Hepatocyte (in vitro differentiated cells): ENCODE results near the gene CDK18. TPM values are rescaled to one million over a fixed set of nuclear protein-coding genes. Genes with fewer than 3 reads are reported as not detected.

Experiments used
- DNase-seq: peaks from one replicate; pipeline ENCODE4 v3.0.0-alpha.2; 2016; ENCODE audit warnings: low spot score
- H2AFZ ChIP-seq: fragments of 200-600 bp; sonication (generic); 2 replicates; pipeline ENCODE4 v1.6.0; 2016; ENCODE audit warnings: antibody characterized with exemption, mild to moderate bottlenecking
- H3K27ac ChIP-seq: fragments of 200-600 bp; sonication (generic); 2 replicates; pipeline ENCODE4 v1.5.1; 2016; ENCODE audit warnings: mild to moderate bottlenecking
- H3K27me3 ChIP-seq: fragments of 200-600 bp; sonication (generic); 2 replicates; pipeline ENCODE4 v1.6.1; 2016
- H3K36me3 ChIP-seq: fragments of 200-600 bp; sonication (generic); replicated peaks from 2 replicates; pipeline ENCODE4 v1.5.1; 2016; ENCODE audit warnings: low read depth; ENCODE audit not compliant: insufficient read depth
- H3K4me1 ChIP-seq: fragments of 200-600 bp; sonication (generic); 2 replicates; pipeline ENCODE4 v1.5.1; 2016; ENCODE audit warnings: mild to moderate bottlenecking, moderate library complexity; ENCODE audit not compliant: insufficient read depth
- H3K4me2 ChIP-seq: fragments of 200-600 bp; sonication (generic); 2 replicates; pipeline ENCODE4 v1.6.0; 2016
- H3K4me3 ChIP-seq: fragments of 200-600 bp; sonication (generic); 2 replicates; pipeline ENCODE4 v1.5.1; 2016; ENCODE audit warnings: mild to moderate bottlenecking
- H3K79me2 ChIP-seq: fragments of 200-600 bp; sonication (generic); 2 replicates; pipeline ENCODE4 v1.6.0; 2017; ENCODE audit warnings: mild to moderate bottlenecking
- H3K9me2 ChIP-seq: fragments of 200-600 bp; sonication (generic); replicated peaks from 2 replicates; pipeline ENCODE4 v1.6.0; 2017; ENCODE audit warnings: mild to moderate bottlenecking; ENCODE audit not compliant: insufficient read depth
- H3K9me3 ChIP-seq: fragments of 200-600 bp; sonication (generic); 2 replicates; pipeline ENCODE4 v1.5.1; 2016; ENCODE audit warnings: low read depth, mild to moderate bottlenecking
- H4K20me1 ChIP-seq: fragments of 200-600 bp; sonication (generic); 2 replicates; pipeline ENCODE4 v1.6.0; 2016; ENCODE audit warnings: mild to moderate bottlenecking; ENCODE audit not compliant: insufficient read depth, poor library complexity, severe bottlenecking
- EZH2 ChIP-seq: fragments of 200-600 bp; sonication (generic); IDR thresholded peaks from 2 replicates; pipeline ENCODE4 v1.6.1; 2016; ENCODE audit warnings: antibody characterized with exemption, mild to moderate bottlenecking, borderline replicate concordance
- EZH2phosphoT487 ChIP-seq: fragments of 200-600 bp; sonication (generic); IDR thresholded peaks from one replicate; pipeline ENCODE4 v1.6.1; 2018; ENCODE audit warnings: antibody characterized with exemption, mild to moderate bottlenecking, low read depth, moderate library complexity; ENCODE audit not compliant: unreplicated experiment, severe bottlenecking
- WGBS: methylation state at CpG from one replicate; pipeline ENCODE4 v1.1.6; 2016; ENCODE audit warnings: low lambda C conversion rate; ENCODE audit errors: missing lambda C conversion rate; 5-methylcytosine and 5-hydroxymethylcytosine counted together
- polyA plus RNA-seq: library from polyadenylated mRNA; unstranded; fragments of >200 nt; fragmentation: Nextera tagmentation; extraction: Ambion mirVana; gene quantifications from 2 replicates; pipeline ENCODE4 v1.2.1, GENCODE V29; 2016
- total RNA-seq: library from RNA; depleted of rRNA; stranded (reverse); fragments of >200 nt; gene quantifications from 2 replicates; pipeline ENCODE4 v1.2.3, GENCODE V29; 2014
- TF ChIP-seq, protein P1 (sequence below): fragments of 200-600 bp; sonication (generic); IDR thresholded peaks from 2 replicates; pipeline ENCODE4 v1.5.1; 2016; ENCODE audit warnings: antibody characterized with exemption, mild to moderate bottlenecking; ENCODE audit not compliant: poor library complexity

Gene CDK18
- total and polyA plus RNA-seq, 2 experiments from 2014 or later, result 8.0 to 16.7 TPM

DNA sequence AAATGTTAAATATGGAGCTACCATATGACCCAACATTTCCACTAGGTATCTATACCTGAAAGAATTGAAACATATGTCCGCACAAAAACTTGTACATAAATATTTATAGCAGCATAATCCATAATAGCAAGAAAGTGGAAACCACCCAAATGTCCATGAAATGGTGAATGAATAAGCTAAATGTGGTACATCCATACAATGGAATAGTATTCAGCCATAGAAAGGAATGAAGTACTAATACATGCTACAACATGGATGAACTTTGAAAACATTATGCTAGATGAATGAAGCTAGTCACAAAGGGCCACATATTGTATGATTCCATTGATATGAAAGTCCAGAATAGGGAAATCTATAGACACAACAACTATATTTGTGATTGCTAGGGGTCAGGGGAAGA lies 28.6 kb upstream of the CDK18 start:
- H3K4me1 ChIP-seq, result no peaks in the 10 kb centered on the region
- H3K27me3 ChIP-seq, result peaks cover 27% of the 10 kb centered on the region
- H2AFZ ChIP-seq, result no peak overlapping the region
- DNase-seq, result no peak
- 100% methylated on average over 1 of the region's 1 CpG for WGBS
- no peaks in the 10 kb centered on the region for H3K9me3 ChIP-seq
- no peak overlapping the region for H3K4me3 ChIP-seq
- TF ChIP-seq, protein P1, sequence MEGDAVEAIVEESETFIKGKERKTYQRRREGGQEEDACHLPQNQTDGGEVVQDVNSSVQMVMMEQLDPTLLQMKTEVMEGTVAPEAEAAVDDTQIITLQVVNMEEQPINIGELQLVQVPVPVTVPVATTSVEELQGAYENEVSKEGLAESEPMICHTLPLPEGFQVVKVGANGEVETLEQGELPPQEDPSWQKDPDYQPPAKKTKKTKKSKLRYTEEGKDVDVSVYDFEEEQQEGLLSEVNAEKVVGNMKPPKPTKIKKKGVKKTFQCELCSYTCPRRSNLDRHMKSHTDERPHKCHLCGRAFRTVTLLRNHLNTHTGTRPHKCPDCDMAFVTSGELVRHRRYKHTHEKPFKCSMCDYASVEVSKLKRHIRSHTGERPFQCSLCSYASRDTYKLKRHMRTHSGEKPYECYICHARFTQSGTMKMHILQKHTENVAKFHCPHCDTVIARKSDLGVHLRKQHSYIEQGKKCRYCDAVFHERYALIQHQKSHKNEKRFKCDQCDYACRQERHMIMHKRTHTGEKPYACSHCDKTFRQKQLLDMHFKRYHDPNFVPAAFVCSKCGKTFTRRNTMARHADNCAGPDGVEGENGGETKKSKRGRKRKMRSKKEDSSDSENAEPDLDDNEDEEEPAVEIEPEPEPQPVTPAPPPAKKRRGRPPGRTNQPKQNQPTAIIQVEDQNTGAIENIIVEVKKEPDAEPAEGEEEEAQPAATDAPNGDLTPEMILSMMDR, result no peak
- TF ChIP-seq EZH2phosphoT487 (no peak), EZH2 (no peak)
- no peaks in the 10 kb centered on the region for H3K9me2 ChIP-seq
- no peak overlapping the region for H3K27ac ChIP-seq
- H4K20me1 ChIP-seq, result no peaks in the 10 kb centered on the region
- no peak overlapping the region for H3K4me2 ChIP-seq
- H3K36me3 ChIP-seq, result no peaks in the 10 kb centered on the region
- no peaks in the 10 kb centered on the region for H3K79me2 ChIP-seq

DNA sequence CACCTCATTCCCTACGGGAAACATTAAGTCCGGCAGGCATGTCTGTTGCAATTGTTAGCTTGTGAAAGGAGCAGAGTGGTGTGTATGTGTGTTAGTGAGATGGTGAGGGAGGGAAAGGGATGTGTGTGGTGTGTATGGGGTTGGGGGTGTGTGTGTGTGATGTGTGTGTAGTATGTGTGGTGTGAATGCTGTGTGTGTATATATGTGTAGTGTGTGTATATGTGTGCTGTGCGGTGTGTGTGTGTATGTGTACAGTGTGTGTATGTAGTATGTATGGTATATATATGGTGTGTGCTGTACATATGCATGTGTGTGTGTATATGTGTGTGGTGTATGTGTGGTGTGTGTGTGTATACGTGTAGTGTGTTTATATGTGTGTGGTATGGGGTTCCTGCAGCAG lies 27.8 kb upstream of the CDK18 start:
- no peak for DNase-seq

DNA sequence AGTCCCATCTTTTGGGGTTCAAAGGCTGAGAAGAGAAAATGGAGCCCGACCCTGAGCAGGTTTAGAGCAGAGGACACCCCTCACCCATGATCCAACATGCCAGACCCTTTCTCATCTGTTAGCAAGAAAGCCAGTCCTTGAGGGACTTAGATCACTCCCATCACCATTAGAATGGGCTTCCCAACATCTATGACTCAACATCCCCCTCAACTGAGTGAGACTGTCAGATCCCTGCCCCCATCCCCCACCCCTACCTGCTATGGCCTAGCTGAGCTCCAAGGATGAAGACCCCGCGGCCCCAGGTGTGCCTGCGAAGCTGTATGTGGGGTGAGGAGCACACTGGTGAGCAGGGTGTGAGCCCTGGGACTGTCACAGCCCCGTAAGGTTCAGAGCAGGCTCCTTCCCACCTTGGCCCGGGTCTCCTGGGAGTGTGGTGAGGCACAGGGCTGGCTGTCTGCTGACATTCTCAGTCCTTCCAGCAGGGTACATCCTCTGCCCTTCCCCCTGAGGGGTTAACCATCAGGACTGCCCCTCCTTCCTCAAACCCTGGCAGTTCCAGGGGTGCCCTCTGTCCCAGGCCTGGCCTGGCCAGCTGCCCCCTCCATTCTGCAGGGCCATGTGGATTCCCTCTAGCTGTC lies 27.2 kb upstream of the CDK18 start:
- no peak for DNase-seq

More for the DNA sequence above, 27.8 kb upstream of the CDK18 start:
- Histone ChIP-seq H4K20me1 (no peaks in the 10 kb centered on the region), H3K4me2 (no peak overlapping the region), H3K79me2 (no peaks in the 10 kb centered on the region), H2AFZ (no peak overlapping the region), H3K9me2 (no peaks in the 10 kb centered on the region), H3K27ac (no peak overlapping the region), H3K27me3 (peaks cover 34% of the 10 kb centered on the region), H3K4me3 (no peak overlapping the region), H3K4me1 (no peaks in the 10 kb centered on the region), H3K9me3 (no peaks in the 10 kb centered on the region), H3K36me3 (no peaks in the 10 kb centered on the region)
- TF ChIP-seq, protein P1, result no peak
- TF ChIP-seq EZH2phosphoT487, result no peak
- no peak for TF ChIP-seq EZH2
- WGBS, result 90% methylated on average over 4 of the region's 4 CpGs

More for the DNA sequence above, 27.2 kb upstream of the CDK18 start:
- TF ChIP-seq EZH2phosphoT487 (no peak), EZH2 (no peak)
- TF ChIP-seq, protein P1, result no peak
- H3K9me3 ChIP-seq, result no peaks in the 10 kb centered on the region
- no peak overlapping the region for H2AFZ ChIP-seq
- no peak overlapping the region for H3K27ac ChIP-seq
- no peak overlapping the region for H3K4me3 ChIP-seq
- no peaks in the 10 kb centered on the region for H3K79me2 ChIP-seq
- H4K20me1 ChIP-seq, result no peaks in the 10 kb centered on the region
- WGBS, result 68% methylated on average over 6 of the region's 6 CpGs
- H3K27me3 ChIP-seq, result peaks cover 40% of the 10 kb centered on the region
- no peaks in the 10 kb centered on the region for H3K4me1 ChIP-seq
- H3K9me2 ChIP-seq, result no peaks in the 10 kb centered on the region
- no peaks in the 10 kb centered on the region for H3K36me3 ChIP-seq
- no peak overlapping the region for H3K4me2 ChIP-seq
